HFF-Myc (cell line): ENCODE data around the gene PLCD1.

ENCODE experiments used
- DNase-seq: peaks from one replicate; pipeline ENCODE4 v3.0.0-alpha.2; 2011; ENCODE audit warnings: low read depth; ENCODE audit errors: extremely low read depth
- H3K4me3 ChIP-seq: replicated peaks from 2 replicates; pipeline ENCODE4 v1.5.1; 2011; ENCODE audit warnings: low read depth, mild to moderate bottlenecking, control low read depth, low read length
- TF ChIP-seq, protein P1 (sequence below): IDR thresholded peaks from 2 replicates; pipeline ENCODE4 v1.5.1; 2012; ENCODE audit warnings: mild to moderate bottlenecking, low read depth, low read length, control low read depth; ENCODE audit errors: missing control alignments

PLCD1 gene

DNA sequence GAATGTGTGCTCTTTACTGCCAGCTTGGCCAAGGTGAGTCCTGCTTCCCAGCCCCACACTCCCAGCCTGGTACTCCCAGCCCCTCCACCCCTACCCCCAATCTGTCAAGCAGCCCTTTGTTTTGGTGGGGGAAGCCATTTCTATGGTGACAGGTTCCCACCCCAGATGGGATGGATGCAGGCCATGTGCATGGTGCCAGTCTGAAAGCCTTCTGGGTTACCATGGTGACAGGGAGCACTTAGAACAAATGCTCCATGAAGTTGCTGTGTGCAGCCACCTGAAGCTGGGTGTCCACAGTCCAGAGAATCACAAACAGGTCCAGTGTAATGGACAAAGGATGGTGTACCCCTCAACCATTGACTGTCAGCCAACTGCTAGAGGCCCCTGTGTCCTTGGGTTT is 58.0 kb downstream of the PLCD1 start:
- TF ChIP-seq, protein P1, sequence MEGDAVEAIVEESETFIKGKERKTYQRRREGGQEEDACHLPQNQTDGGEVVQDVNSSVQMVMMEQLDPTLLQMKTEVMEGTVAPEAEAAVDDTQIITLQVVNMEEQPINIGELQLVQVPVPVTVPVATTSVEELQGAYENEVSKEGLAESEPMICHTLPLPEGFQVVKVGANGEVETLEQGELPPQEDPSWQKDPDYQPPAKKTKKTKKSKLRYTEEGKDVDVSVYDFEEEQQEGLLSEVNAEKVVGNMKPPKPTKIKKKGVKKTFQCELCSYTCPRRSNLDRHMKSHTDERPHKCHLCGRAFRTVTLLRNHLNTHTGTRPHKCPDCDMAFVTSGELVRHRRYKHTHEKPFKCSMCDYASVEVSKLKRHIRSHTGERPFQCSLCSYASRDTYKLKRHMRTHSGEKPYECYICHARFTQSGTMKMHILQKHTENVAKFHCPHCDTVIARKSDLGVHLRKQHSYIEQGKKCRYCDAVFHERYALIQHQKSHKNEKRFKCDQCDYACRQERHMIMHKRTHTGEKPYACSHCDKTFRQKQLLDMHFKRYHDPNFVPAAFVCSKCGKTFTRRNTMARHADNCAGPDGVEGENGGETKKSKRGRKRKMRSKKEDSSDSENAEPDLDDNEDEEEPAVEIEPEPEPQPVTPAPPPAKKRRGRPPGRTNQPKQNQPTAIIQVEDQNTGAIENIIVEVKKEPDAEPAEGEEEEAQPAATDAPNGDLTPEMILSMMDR = no peak
- no peak for DNase-seq

DNA sequence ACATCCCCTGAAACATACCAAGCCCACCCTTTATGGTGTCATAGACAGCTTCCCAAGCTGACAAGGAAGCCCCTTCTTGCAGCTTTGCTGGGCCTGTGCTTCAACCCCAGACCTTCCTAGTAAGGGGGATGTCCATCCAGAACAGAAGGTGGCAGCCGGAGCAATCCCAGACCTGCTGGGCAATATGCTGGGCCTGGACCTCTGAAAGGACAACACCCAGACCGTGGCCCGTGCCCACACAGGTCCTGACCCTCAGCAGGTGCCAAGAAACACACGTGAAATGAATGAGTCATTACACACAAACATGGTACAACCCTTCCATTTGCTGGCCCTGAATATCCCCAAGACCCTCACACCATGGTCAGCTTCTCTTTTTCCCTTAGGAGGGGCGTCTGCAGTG is 58.6 kb downstream of the PLCD1 start:
- DNase-seq = no peak
- TF ChIP-seq, protein P1 = no peak
- no peak overlapping the region for H3K4me3 ChIP-seq

More for the DNA sequence above, 58.0 kb downstream of the PLCD1 start:
- H3K4me3 ChIP-seq = no peak overlapping the region

- TF ChIP-seq, protein P1 = no peak
- DNase-seq = no peak
- H3K4me3 ChIP-seq = no peak overlapping the region
Measured at GRCh38 chr3:37969596-37970100, 59.8 kb downstream of the PLCD1 start.

- H3K4me3 ChIP-seq = no peak overlapping the region
- TF ChIP-seq, protein P1 = no peak
- DNase-seq = no peak
Measured at GRCh38 chr3:37968813-37969595, 60.4 kb downstream of the PLCD1 start.

DNA sequence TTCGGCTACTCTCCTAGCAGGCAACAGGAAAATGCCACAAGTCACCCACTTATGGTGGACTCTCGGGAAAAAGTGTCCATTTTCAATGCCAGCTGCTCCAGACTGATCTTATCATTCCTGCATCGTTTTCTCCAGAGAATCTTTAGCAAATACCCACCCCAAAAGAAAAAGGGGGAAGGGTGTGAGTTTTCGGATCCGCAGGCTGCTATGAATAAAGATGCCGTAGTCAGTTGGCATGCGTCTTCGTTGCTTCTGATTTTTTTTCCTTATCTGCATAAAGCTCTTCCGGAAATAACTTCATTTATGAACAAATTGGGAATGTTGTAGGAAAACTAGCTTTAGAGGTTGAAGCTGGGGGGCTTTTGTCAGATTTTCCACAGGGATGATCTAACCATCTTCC is 61.2 kb downstream of the PLCD1 start:
- TF ChIP-seq, protein P1 = no peak
- DNase-seq = no peak
- H3K4me3 ChIP-seq = no peak overlapping the region

- DNase-seq = no peak
Measured at GRCh38 chr3:37967260-37967881, 62.1 kb downstream of the PLCD1 start.

More at GRCh38 chr3:37967260-37967881, 62.1 kb downstream of the PLCD1 start:
- no peak overlapping the region for H3K4me3 ChIP-seq
- TF ChIP-seq, protein P1 = peak; percentile 93
